Activated naive CD4-positive, alpha-beta T cell treated with anti-CD3 and anti-CD28 coated beads for 36 hours (primary cell): ENCODE data around the gene LRRC10. TPM values are rescaled to one million over a fixed set of nuclear protein-coding genes. Genes with fewer than 3 reads are reported as not detected.

ENCODE experiments used
- CTCF ChIA-PET: fragments of 350-600 bp; sonication (Branson Sonifier 250); formaldehyde crosslinking; loops from one replicate; lab custom pipeline; 2021; ENCODE audit warnings: antibody characterized with exemption; lab: Charles Lee
- DNase-seq: peaks from one replicate; pipeline ENCODE4 v3.0.0-alpha.2; 2020
- H3K27ac Mint-ChIP-seq: one replicate; pipeline ENCODE4 v1.8.0; 2021; ENCODE audit warnings: mild to moderate bottlenecking, mixed read lengths
- H3K27me3 Mint-ChIP-seq: one replicate; pipeline ENCODE4 v1.8.0; 2021; ENCODE audit warnings: low read depth, mixed read lengths
- H3K36me3 Mint-ChIP-seq: one replicate; pipeline ENCODE4 v1.8.0; 2021; ENCODE audit warnings: low read depth, mixed read lengths
- H3K4me1 Mint-ChIP-seq: one replicate; pipeline ENCODE4 v1.8.0; 2021; ENCODE audit warnings: low read depth, mixed read lengths
- H3K4me3 Mint-ChIP-seq: one replicate; pipeline ENCODE4 v1.8.0; 2021; ENCODE audit warnings: mild to moderate bottlenecking, moderate library complexity, mixed read lengths
- H3K9me3 Mint-ChIP-seq: one replicate; pipeline ENCODE4 v1.8.0; 2021; ENCODE audit warnings: mixed read lengths
- intact Hi-C: fragments of 100-400 bp; cut with micrococcal nuclease; formaldehyde crosslinking; loops from one replicate; pipeline ENCODE4 v1.15.1; 2023
- total RNA-seq, 2 experiments: library from RNA; stranded (reverse); gene quantifications; one replicate each; pipeline ENCODE4 v1.2.3, GENCODE V29; 2021

Gene LRRC10
- total RNA-seq, 2 experiments from 2014 or later, result not detected

GRCh38 chr12:69642531-69642930, 31.8 kb upstream of the LRRC10 start:
- Mint-ChIP-seq H3K36me3 (no peaks in the 10 kb centered on the region), H3K4me1 (peaks cover 2% of the 10 kb centered on the region), H3K27ac (no peak overlapping the region), H3K4me3 (no peak overlapping the region), H3K9me3 (no peaks in the 10 kb centered on the region), H3K27me3 (peaks cover 4% of the 10 kb centered on the region)
- CTCF ChIA-PET, result no interaction called here
- no peak for DNase-seq
- intact Hi-C loops, result no loop called here

- no peak for DNase-seq
- H3K27me3 Mint-ChIP-seq, result no peaks in the 10 kb centered on the region
- peaks cover 2% of the 10 kb centered on the region for H3K4me1 Mint-ChIP-seq
- no peak overlapping the region for H3K27ac Mint-ChIP-seq
- H3K4me3 Mint-ChIP-seq, result no peak overlapping the region
- intact Hi-C loops, result no loop called here
- H3K36me3 Mint-ChIP-seq, result no peaks in the 10 kb centered on the region
- CTCF ChIA-PET, result interaction anchor here (1.1 to 2.1 kb wide), 2 partner anchors 10 to 17 kb away, joined by 3 to 9 read pairs; no protein-coding TSS in a partner anchor
- H3K9me3 Mint-ChIP-seq, result no peaks in the 10 kb centered on the region
These were observed 30.8 kb upstream of the LRRC10 start for GRCh38 chr12:69641546-69641945.

- no peak overlapping the region for H3K27ac Mint-ChIP-seq
- H3K4me1 Mint-ChIP-seq, result peaks cover 2% of the 10 kb centered on the region
- peak; percentile 74 for DNase-seq
- intact Hi-C loops, result loop anchor here (1.0 kb wide), 5 partner anchors 54 to 485 kb away; partner anchors contain the start of gene CCT2
- CTCF ChIA-PET, result interaction anchor here (0.6 to 3.9 kb wide), 23 partner anchors 8 to 483 kb away, joined by 3 to 15 read pairs (median 4); no protein-coding TSS in a partner anchor
- no peaks in the 10 kb centered on the region for H3K36me3 Mint-ChIP-seq
- no peak overlapping the region for H3K4me3 Mint-ChIP-seq
- no peaks in the 10 kb centered on the region for H3K27me3 Mint-ChIP-seq
- H3K9me3 Mint-ChIP-seq, result no peaks in the 10 kb centered on the region
These were observed 28.8 kb upstream of the LRRC10 start for GRCh38 chr12:69639400-69640016.

- intact Hi-C loops, result no loop called here
- Mint-ChIP-seq H3K36me3 (no peaks in the 10 kb centered on the region), H3K27me3 (no peaks in the 10 kb centered on the region)
These were observed 22.4 kb upstream of the LRRC10 start for GRCh38 chr12:69633061-69633460.

GRCh38 chr12:69630191-69630590, 19.5 kb upstream of the LRRC10 start:
- no peak overlapping the region for H3K27ac Mint-ChIP-seq
- H3K4me1 Mint-ChIP-seq, result no peaks in the 10 kb centered on the region
- peak; percentile 7 for DNase-seq
- H3K36me3 Mint-ChIP-seq, result no peaks in the 10 kb centered on the region
- intact Hi-C loops, result no loop called here
- no peak overlapping the region for H3K4me3 Mint-ChIP-seq
- CTCF ChIA-PET, result no interaction called here
- H3K27me3 Mint-ChIP-seq, result no peaks in the 10 kb centered on the region
- no peaks in the 10 kb centered on the region for H3K9me3 Mint-ChIP-seq

More at GRCh38 chr12:69633061-69633460, 22.4 kb upstream of the LRRC10 start:
- DNase-seq, result no peak
- CTCF ChIA-PET, result no interaction called here
- H3K4me3 Mint-ChIP-seq, result no peak overlapping the region
- H3K4me1 Mint-ChIP-seq, result no peaks in the 10 kb centered on the region
- H3K9me3 Mint-ChIP-seq, result no peaks in the 10 kb centered on the region
- H3K27ac Mint-ChIP-seq, result no peak overlapping the region

GRCh38 chr12:69627501-69627900, 16.8 kb upstream of the LRRC10 start:
- DNase-seq, result no peak
- H3K27me3 Mint-ChIP-seq, result no peaks in the 10 kb centered on the region
- no peaks in the 10 kb centered on the region for H3K36me3 Mint-ChIP-seq
- no peaks in the 10 kb centered on the region for H3K9me3 Mint-ChIP-seq
- intact Hi-C loops, result no loop called here
- no peak overlapping the region for H3K4me3 Mint-ChIP-seq
- CTCF ChIA-PET, result no interaction called here
- H3K4me1 Mint-ChIP-seq, result no peaks in the 10 kb centered on the region
- H3K27ac Mint-ChIP-seq, result no peak overlapping the region

- H3K27ac Mint-ChIP-seq, result no peak overlapping the region
- intact Hi-C loops, result no loop called here
- no peaks in the 10 kb centered on the region for H3K36me3 Mint-ChIP-seq
- H3K4me1 Mint-ChIP-seq, result no peaks in the 10 kb centered on the region
- DNase-seq, result no peak
- CTCF ChIA-PET, result interaction anchor here (2.2 to 2.3 kb wide), 2 partner anchors 14 to 17 kb away, joined by 9 to 12 read pairs; no protein-coding TSS in a partner anchor
- no peak overlapping the region for H3K4me3 Mint-ChIP-seq
- peaks cover 3% of the 10 kb centered on the region for H3K27me3 Mint-ChIP-seq
- no peaks in the 10 kb centered on the region for H3K9me3 Mint-ChIP-seq
These were observed 13.3 kb upstream of the LRRC10 start for GRCh38 chr12:69623970-69624369.

- CTCF ChIA-PET, result no interaction called here
- H3K27ac Mint-ChIP-seq, result no peak overlapping the region
- H3K4me1 Mint-ChIP-seq, result no peaks in the 10 kb centered on the region
- H3K9me3 Mint-ChIP-seq, result no peaks in the 10 kb centered on the region
- no peak for DNase-seq
- H3K4me3 Mint-ChIP-seq, result no peak overlapping the region
- peaks cover 3% of the 10 kb centered on the region for H3K27me3 Mint-ChIP-seq
- intact Hi-C loops, result no loop called here
- H3K36me3 Mint-ChIP-seq, result no peaks in the 10 kb centered on the region
These were observed 10.8 kb upstream of the LRRC10 start for GRCh38 chr12:69621551-69621950.

- CTCF ChIA-PET, result interaction anchor here (0.6 to 1.2 kb wide), 2 partner anchors 11 to 50 kb away, joined by 3 to 4 read pairs; no protein-coding TSS in a partner anchor
- H3K4me3 Mint-ChIP-seq, result no peak overlapping the region
- no peaks in the 10 kb centered on the region for H3K36me3 Mint-ChIP-seq
- H3K4me1 Mint-ChIP-seq, result no peaks in the 10 kb centered on the region
- H3K9me3 Mint-ChIP-seq, result no peaks in the 10 kb centered on the region
- H3K27ac Mint-ChIP-seq, result no peak overlapping the region
- DNase-seq, result no peak
- intact Hi-C loops, result no loop called here
- peaks cover 3% of the 10 kb centered on the region for H3K27me3 Mint-ChIP-seq
These were observed 10.2 kb upstream of the LRRC10 start for GRCh38 chr12:69620921-69621320.

GRCh38 chr12:69620077-69620476, 9.4 kb upstream of the LRRC10 start:
- H3K4me1 Mint-ChIP-seq, result no peaks in the 10 kb centered on the region
- CTCF ChIA-PET, result interaction anchor here (1.2 kb wide), 1 partner anchor 10 kb away, joined by 4 read pairs; no protein-coding TSS in a partner anchor
- no peaks in the 10 kb centered on the region for H3K9me3 Mint-ChIP-seq
- intact Hi-C loops, result no loop called here
- DNase-seq, result no peak
- no peak overlapping the region for H3K4me3 Mint-ChIP-seq
- no peak overlapping the region for H3K27ac Mint-ChIP-seq
- no peaks in the 10 kb centered on the region for H3K36me3 Mint-ChIP-seq
- peaks cover 7% of the 10 kb centered on the region for H3K27me3 Mint-ChIP-seq

- no peaks in the 10 kb centered on the region for H3K4me1 Mint-ChIP-seq
- no peak overlapping the region for H3K27ac Mint-ChIP-seq
- H3K4me3 Mint-ChIP-seq, result no peak overlapping the region
- peaks cover 7% of the 10 kb centered on the region for H3K27me3 Mint-ChIP-seq
- no peaks in the 10 kb centered on the region for H3K9me3 Mint-ChIP-seq
- DNase-seq, result no peak
- CTCF ChIA-PET, result interaction anchor here (0.6 to 1.2 kb wide), 2 partner anchors 21 to 115 kb away, joined by 3 to 7 read pairs; no protein-coding TSS in a partner anchor
- intact Hi-C loops, result no loop called here
- H3K36me3 Mint-ChIP-seq, result no peaks in the 10 kb centered on the region
These were observed 8.3 kb upstream of the LRRC10 start for GRCh38 chr12:69619050-69619449.

- H3K27me3 Mint-ChIP-seq, result peaks cover 6% of the 10 kb centered on the region
- no peaks in the 10 kb centered on the region for H3K4me1 Mint-ChIP-seq
These were observed 5.3 kb upstream of the LRRC10 start for GRCh38 chr12:69616025-69616424.

GRCh38 chr12:69613351-69613750, 2.6 kb upstream of the LRRC10 start:
- Mint-ChIP-seq H3K27me3 (peaks cover 6% of the 10 kb centered on the region), H3K27ac (no peak overlapping the region), H3K9me3 (no peaks in the 10 kb centered on the region), H3K36me3 (no peaks in the 10 kb centered on the region), H3K4me1 (no peaks in the 10 kb centered on the region), H3K4me3 (no peak overlapping the region)
- no peak for DNase-seq
- CTCF ChIA-PET, result no interaction called here
- intact Hi-C loops, result no loop called here

More at GRCh38 chr12:69616025-69616424, 5.3 kb upstream of the LRRC10 start:
- no peaks in the 10 kb centered on the region for H3K36me3 Mint-ChIP-seq
- DNase-seq, result no peak
- intact Hi-C loops, result no loop called here
- no peak overlapping the region for H3K4me3 Mint-ChIP-seq
- H3K9me3 Mint-ChIP-seq, result no peaks in the 10 kb centered on the region
- CTCF ChIA-PET, result no interaction called here
- no peak overlapping the region for H3K27ac Mint-ChIP-seq
